GM19463 (cell line): ENCODE measurements around the gene GUCY1A2.
"Not testable (repeated sequence)": the region's sequence is repeated elsewhere in the genome, so short reads cannot be mapped to it uniquely, and the experiment has no call there.

ENCODE experiments used
- ATAC-seq: cut with Tn5 transposase; IDR thresholded peaks from one replicate; pipeline ENCODE4 v1.9.1; 2021; ENCODE audit warnings: mild to moderate bottlenecking, moderate library complexity; ENCODE audit not compliant: unreplicated experiment

GUCY1A2 gene

GRCh38 chr11:107018219-107018901, at the start of gene GUCY1A2:
Gene GUCY1A2, minus strand, starts transcription at chr11:107018476. Its CDS starts 421 bp downstream, at chr11:107018055.
- peak; percentile 20 for ATAC-seq

- ATAC-seq: no peak
These were observed 36.1 kb upstream of the GUCY1A2 start for GRCh38 chr11:107054391-107054790.

GRCh38 chr11:107051332-107051731, 33.1 kb upstream of the GUCY1A2 start:
- not testable (repeated sequence) for ATAC-seq

- ATAC-seq: not testable (repeated sequence)
These were observed 32.6 kb upstream of the GUCY1A2 start for GRCh38 chr11:107050899-107051298.

- ATAC-seq: no peak
These were observed 31.8 kb upstream of the GUCY1A2 start for GRCh38 chr11:107050121-107050520.

- no peak for ATAC-seq
These were observed 26.2 kb upstream of the GUCY1A2 start for GRCh38 chr11:107044503-107044902.

GRCh38 chr11:107043242-107044006, 25.1 kb upstream of the GUCY1A2 start:
- ATAC-seq: peak; percentile 76

GRCh38 chr11:107042748-107043147, 24.5 kb upstream of the GUCY1A2 start:
- ATAC-seq: no peak

GRCh38 chr11:107041088-107041444, 22.8 kb upstream of the GUCY1A2 start:
- ATAC-seq: peak; percentile 43

GRCh38 chr11:107040433-107041087, 22.3 kb upstream of the GUCY1A2 start:
- peak; percentile 33 for ATAC-seq

GRCh38 chr11:107025673-107026072, 7.4 kb upstream of the GUCY1A2 start:
- ATAC-seq: no peak

GRCh38 chr11:107020594-107020993, 2.3 kb upstream of the GUCY1A2 start:
- no peak for ATAC-seq

GRCh38 chr11:107018902-107019493, 722 bp upstream of the GUCY1A2 start:
- no peak for ATAC-seq

- ATAC-seq: peak; percentile 60
These were observed 650 bp downstream of the GUCY1A2 start for GRCh38 chr11:107017433-107018218.

- ATAC-seq: no peak
These were observed 1.2 kb downstream of the GUCY1A2 start for GRCh38 chr11:107017104-107017432.

GRCh38 chr11:107014871-107015270, 3.4 kb downstream of the GUCY1A2 start:
- no peak for ATAC-seq

- no peak for ATAC-seq
These were observed 6.3 kb downstream of the GUCY1A2 start for GRCh38 chr11:107011977-107012376.

GRCh38 chr11:107009190-107009589, 9.1 kb downstream of the GUCY1A2 start:
- no peak for ATAC-seq

GRCh38 chr11:107006076-107006833, 12.0 kb downstream of the GUCY1A2 start:
- ATAC-seq: no peak

- ATAC-seq: no peak
These were observed 19.1 kb downstream of the GUCY1A2 start for GRCh38 chr11:106999196-106999595.
